ENCODE measurements around the gene ATG14. TPM values are rescaled to one million over a fixed set of nuclear protein-coding genes. Genes with fewer than 3 reads are reported as not detected.

Gene ATG14
- total and polyA plus RNA-seq, 2 of the 8 experiments (the other 6 are each of a cell fraction or from before 2014, with no cell fraction given): 4.9 to 10.8 TPM

DNA sequence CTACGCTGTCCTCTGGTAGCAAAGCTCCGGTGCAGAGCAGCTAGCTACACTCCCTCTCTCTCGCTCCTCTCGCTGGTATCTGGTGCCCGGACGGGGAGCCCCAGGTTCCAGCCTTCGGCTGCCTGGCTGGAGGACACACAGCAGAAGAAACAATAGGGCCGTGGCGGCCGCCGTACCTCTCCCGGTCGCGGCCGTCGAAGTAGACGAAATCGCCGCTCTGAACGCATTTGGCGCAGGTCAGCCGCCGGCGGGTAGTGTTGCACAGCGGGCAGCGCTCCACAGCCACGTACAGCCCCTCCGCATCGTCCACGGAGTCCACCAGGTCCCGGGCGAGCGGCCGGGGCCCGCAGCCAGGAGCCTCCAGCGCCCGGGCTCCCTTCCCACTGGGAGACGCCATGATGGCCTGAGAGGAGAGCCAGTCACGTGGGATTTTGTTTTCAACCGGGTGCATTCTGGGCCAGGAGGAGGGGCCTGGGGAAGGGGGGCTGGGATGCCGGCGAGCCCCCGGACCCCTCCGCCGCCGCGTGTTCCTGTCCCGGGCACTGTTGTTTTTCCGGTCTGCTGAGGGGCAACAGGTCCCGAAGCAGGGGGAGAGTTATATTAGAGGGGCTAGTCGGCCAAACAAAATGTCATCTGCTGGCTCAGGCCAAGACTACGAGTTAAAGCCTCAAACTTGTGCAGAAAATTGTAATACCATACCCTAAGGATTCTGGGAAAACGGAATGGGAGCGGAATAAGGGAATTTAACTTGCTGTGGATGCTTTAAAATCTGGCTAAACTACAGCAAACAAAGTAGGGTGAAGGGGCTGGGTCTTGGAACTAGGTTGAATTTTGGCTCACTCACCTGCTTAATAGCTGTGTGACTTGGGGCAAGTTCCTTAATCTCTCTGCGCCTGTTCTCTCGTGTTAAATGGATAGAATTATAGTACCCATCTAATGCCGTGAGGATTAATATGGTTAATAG lies at the start of gene ATG14 (continued):
- TF ChIP-seq SIN3A (conservative IDR thresholded peaks at IDR 0.05 in 1 of 2, IDR thresholded peaks at IDR 0.05 in 1 of 2; ENCODE audit: low read depth in 1 of 2, low read length in 2 of 2) (peak in 1 of 2 experiments; percentile 82; a peak in 2 of 4 replicates), TAF7 (optimal IDR thresholded peaks at IDR 0.05; ENCODE audit: borderline replicate concordance, low read depth, low read length) (peak; percentile 93), PHF8 (conservative IDR thresholded peaks at IDR 0.05; ENCODE audit: low read depth, low read length) (peak; percentile 98), POU5F1 (IDR thresholded peaks at IDR 0.05; ENCODE audit: low read depth, low read length) (no peak), TAF1 (IDR thresholded peaks at IDR 0.05; ENCODE audit: low read depth, low read length) (peak; percentile 93), BCL11A (IDR thresholded peaks at IDR 0.05; ENCODE audit: low read depth in 2 of 2, low read length in 2 of 2) (no peak), KDM5A (IDR thresholded peaks at IDR 0.05; ENCODE audit: low read length) (peak; percentile 99), MAX (IDR thresholded peaks at IDR 0.05) (peak; percentile 88), POLR2AphosphoS5 (IDR thresholded peaks at IDR 0.05; ENCODE audit: low read depth, low read length) (peak; percentile 93), YY1 (IDR thresholded peaks at IDR 0.05; ENCODE audit: low read depth, low read length) (peak; percentile 99), GTF2F1 (IDR thresholded peaks at IDR 0.05; ENCODE audit: borderline replicate concordance, low read depth, low read length) (no peak), EP300 (IDR thresholded peaks at IDR 0.05; ENCODE audit: borderline replicate concordance in 1 of 2, low read depth in 2 of 2, low read length in 2 of 2) (peak in 1 of 2 experiments; percentile 50; a peak in 1 of 3 replicates), USF2 (IDR thresholded peaks at IDR 0.05; ENCODE audit: low read length) (peak; percentile 89), POLR2A (IDR thresholded peaks at IDR 0.05; ENCODE audit: control extremely low read depth in 1 of 2, low read depth in 2 of 2, low read length in 2 of 2) (peak; percentile 87 to 92), KDM1A (IDR thresholded peaks at IDR 0.05; ENCODE audit: borderline replicate concordance, low read length) (no peak), GABPA (IDR thresholded peaks at IDR 0.05; ENCODE audit: borderline replicate concordance, insufficient read depth, low read length) (no peak), SIX5 (IDR thresholded peaks at IDR 0.05; ENCODE audit: low read depth, low read length) (peak; percentile 20; the same call in 1 of the 2 replicates), RBBP5 (IDR thresholded peaks at IDR 0.05; ENCODE audit: borderline replicate concordance, low read depth, low read length) (peak; percentile 84; the same call in 1 of the 2 replicates), CHD1 (IDR thresholded peaks at IDR 0.05; ENCODE audit: low read depth, low read length) (no peak), CBX8 (IDR thresholded peaks at IDR 0.05; ENCODE audit: borderline replicate concordance, low read depth, low read length) (no peak)
- TF ChIP-seq, protein P1, sequence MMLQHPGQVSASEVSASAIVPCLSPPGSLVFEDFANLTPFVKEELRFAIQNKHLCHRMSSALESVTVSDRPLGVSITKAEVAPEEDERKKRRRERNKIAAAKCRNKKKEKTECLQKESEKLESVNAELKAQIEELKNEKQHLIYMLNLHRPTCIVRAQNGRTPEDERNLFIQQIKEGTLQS (IDR thresholded peaks at IDR 0.05; ENCODE audit: insufficient read depth, low read depth, low read length): peak; percentile 70

Measured in H1 (cell line).